ENCODE measurements around the gene IGF1R. TPM values are rescaled to one million over a fixed set of nuclear protein-coding genes. Genes with fewer than 3 reads are reported as not detected.

The IGF1R gene
- total and polyA plus RNA-seq, 2 of the 8 experiments (the other 6 are each of a cell fraction or from before 2014, with no cell fraction given): 32.9 to 109 TPM

- TF ChIP-seq CTCF (IDR thresholded peaks at IDR 0.05; ENCODE audit: control extremely low read depth in 1 of 3, insufficient read depth in 1 of 3, low read depth in 1 of 3, low read length in 3 of 3): no peak
- no peak for TF ChIP-seq CHD7 (IDR thresholded peaks at IDR 0.05; ENCODE audit: insufficient replicate concordance, low read length)
- no peak for TF ChIP-seq SIRT6 (IDR thresholded peaks at IDR 0.05; ENCODE audit: low read length)
- TF ChIP-seq TAF1 (IDR thresholded peaks at IDR 0.05; ENCODE audit: low read depth, low read length): no peak
- no peak for TF ChIP-seq SP4 (IDR thresholded peaks at IDR 0.05; ENCODE audit: low read length)
- TF ChIP-seq RNF2 (IDR thresholded peaks at IDR 0.05; ENCODE audit: borderline replicate concordance, low read depth, low read length, missing control alignments, poor library complexity, severe bottlenecking): no peak
- no peak for TF ChIP-seq EZH2 (IDR thresholded peaks at IDR 0.05; ENCODE audit: low read depth, low read length, severe bottlenecking)
- no peak for TF ChIP-seq MAX (IDR thresholded peaks at IDR 0.05)
- no peak for TF ChIP-seq GTF2F1 (IDR thresholded peaks at IDR 0.05; ENCODE audit: borderline replicate concordance, low read depth, low read length)
These were observed 275.2 kb downstream of the IGF1R start (continued) for GRCh38 chr15:98923579-98923978.
